Endodermal cell (in vitro differentiated cells): Measurements from ENCODE around the gene ENOSF1. TPM values are rescaled to one million over a fixed set of nuclear protein-coding genes. Genes with fewer than 3 reads are reported as not detected.
"Not testable (repeated sequence)": the region's sequence is repeated elsewhere in the genome, so short reads cannot be mapped to it uniquely, and the experiment has no call there.

Experiments used
- DNase-seq: peaks from one replicate; pipeline ENCODE4 v3.0.0-alpha.2; 2017
- H3K27ac ChIP-seq: 2 replicates; pipeline ENCODE4 v1.5.1; 2013; ENCODE audit warnings: mild to moderate bottlenecking, low read depth, low read length, moderate library complexity
- H3K27me3 ChIP-seq: 2 replicates; pipeline ENCODE4 v1.6.1; 2013; ENCODE audit warnings: mild to moderate bottlenecking, low read length, moderate library complexity; ENCODE audit not compliant: insufficient read depth, control insufficient read depth, poor library complexity, severe bottlenecking
- H3K36me3 ChIP-seq: 2 replicates; pipeline ENCODE4 v1.7.0; 2013; ENCODE audit warnings: mild to moderate bottlenecking, low read length, moderate library complexity; ENCODE audit not compliant: control insufficient read depth, insufficient read depth
- H3K4me1 ChIP-seq: one replicate; pipeline ENCODE4 v1.7.0; 2013; ENCODE audit warnings: low read length; ENCODE audit not compliant: control insufficient read depth, insufficient read depth
- H3K4me3 ChIP-seq: 2 replicates; pipeline ENCODE4 v1.5.1; 2013; ENCODE audit warnings: mild to moderate bottlenecking, low read length, moderate library complexity
- H3K9ac ChIP-seq: 2 replicates; pipeline ENCODE4 v1.6.1; 2013; ENCODE audit warnings: mild to moderate bottlenecking, low read length, moderate library complexity; ENCODE audit not compliant: poor library complexity, severe bottlenecking; ENCODE audit errors: extremely low read depth
- H3K9me3 ChIP-seq: 2 replicates; pipeline ENCODE4 v1.6.1; 2013; ENCODE audit warnings: mild to moderate bottlenecking, low read length, moderate library complexity; ENCODE audit not compliant: control insufficient read depth
- H3K27ac Mint-ChIP-seq: 2 replicates; pipeline ENCODE4 v1.8.0; 2020; ENCODE audit warnings: mixed read lengths
- H3K27me3 Mint-ChIP-seq: 2 replicates; pipeline ENCODE4 v1.8.0; 2021; ENCODE audit warnings: mild to moderate bottlenecking, mixed read lengths; ENCODE audit not compliant: insufficient read depth
- H3K36me3 Mint-ChIP-seq: 2 replicates; pipeline ENCODE4 v1.8.0; 2020; ENCODE audit warnings: low read depth, mixed read lengths
- H3K4me1 Mint-ChIP-seq: 2 replicates; pipeline ENCODE4 v1.8.0; 2020; ENCODE audit warnings: mixed read lengths
- H3K4me3 Mint-ChIP-seq: 2 replicates; pipeline ENCODE4 v1.8.0; 2020; ENCODE audit warnings: mild to moderate bottlenecking, moderate library complexity, mixed read lengths
- H3K9me3 Mint-ChIP-seq: 2 replicates; pipeline ENCODE4 v1.8.0; 2020; ENCODE audit warnings: mild to moderate bottlenecking, mixed read lengths
- WGBS, 2 experiments: methylation state at CpG; one replicate each; pipeline versions ENCODE4 v1.1.5 to v1.1.7; 2013; ENCODE audit warnings: missing lambda C conversion rate in 2 of 2, mixed read lengths in 1 of 2; ENCODE audit not compliant: insufficient coverage in 1 of 2, insufficient read length in 1 of 2; 5-methylcytosine and 5-hydroxymethylcytosine counted together
- total RNA-seq, 2 donors: library from RNA; stranded (reverse); fragmentation: NEBNext Ultra II Directional in 1 of 2; extraction: Animal tissue kit (Norgen Biotek cat#: 25700) in 1 of 2; gene quantifications; 2 replicates in 1 of 2; 3 replicates in 1 of 2; pipeline ENCODE4 v1.2.1, GENCODE V29; 2021
- TF ChIP-seq, protein P1 (sequence below): fragments of 200-600 bp; sonication (generic); conservative IDR thresholded peaks from 2 replicates; pipeline ENCODE4 v1.5.0; 2021; ENCODE audit warnings: antibody characterized with exemption, mild to moderate bottlenecking

ENOSF1 gene
- total RNA-seq, 2 donors from 2014 or later, result 85.7 to 89.5 TPM

DNA sequence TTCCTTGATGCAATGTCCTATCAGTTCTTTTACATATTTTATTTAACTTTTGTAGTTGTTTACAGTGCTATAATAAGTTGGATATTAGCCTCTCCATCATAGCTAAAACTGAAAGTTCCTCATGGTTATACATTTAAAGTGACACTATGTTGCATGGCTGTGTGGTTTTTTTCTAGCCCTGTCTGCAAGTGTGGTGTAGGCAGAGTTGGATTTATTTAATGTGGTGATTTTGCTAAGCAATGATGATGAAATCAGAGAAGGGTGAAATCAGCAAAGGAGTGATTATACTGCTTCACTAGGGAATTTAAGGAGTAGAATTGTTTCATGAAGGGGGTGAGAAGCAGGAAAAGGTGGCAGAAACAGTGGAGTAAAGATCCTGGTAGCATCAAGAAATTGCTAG is 18.3 kb upstream of the ENOSF1 start:
- H3K9me3 Mint-ChIP-seq, result no peaks in the 10 kb centered on the region
- no peaks in the 10 kb centered on the region for H3K4me1 Mint-ChIP-seq
- no peak overlapping the region for H3K27ac Mint-ChIP-seq
- H3K4me1 ChIP-seq, result no peaks in the 10 kb centered on the region
- H3K9me3 ChIP-seq, result no peaks in the 10 kb centered on the region
- no peaks in the 10 kb centered on the region for H3K27me3 ChIP-seq
- peaks cover 48% of the 10 kb centered on the region for H3K36me3 ChIP-seq
- H3K4me3 ChIP-seq, result no peak overlapping the region
- H3K27me3 Mint-ChIP-seq, result no peaks in the 10 kb centered on the region
- no peak for DNase-seq
- no peak overlapping the region for H3K9ac ChIP-seq
- no peak overlapping the region for H3K27ac ChIP-seq
- TF ChIP-seq, protein P1, sequence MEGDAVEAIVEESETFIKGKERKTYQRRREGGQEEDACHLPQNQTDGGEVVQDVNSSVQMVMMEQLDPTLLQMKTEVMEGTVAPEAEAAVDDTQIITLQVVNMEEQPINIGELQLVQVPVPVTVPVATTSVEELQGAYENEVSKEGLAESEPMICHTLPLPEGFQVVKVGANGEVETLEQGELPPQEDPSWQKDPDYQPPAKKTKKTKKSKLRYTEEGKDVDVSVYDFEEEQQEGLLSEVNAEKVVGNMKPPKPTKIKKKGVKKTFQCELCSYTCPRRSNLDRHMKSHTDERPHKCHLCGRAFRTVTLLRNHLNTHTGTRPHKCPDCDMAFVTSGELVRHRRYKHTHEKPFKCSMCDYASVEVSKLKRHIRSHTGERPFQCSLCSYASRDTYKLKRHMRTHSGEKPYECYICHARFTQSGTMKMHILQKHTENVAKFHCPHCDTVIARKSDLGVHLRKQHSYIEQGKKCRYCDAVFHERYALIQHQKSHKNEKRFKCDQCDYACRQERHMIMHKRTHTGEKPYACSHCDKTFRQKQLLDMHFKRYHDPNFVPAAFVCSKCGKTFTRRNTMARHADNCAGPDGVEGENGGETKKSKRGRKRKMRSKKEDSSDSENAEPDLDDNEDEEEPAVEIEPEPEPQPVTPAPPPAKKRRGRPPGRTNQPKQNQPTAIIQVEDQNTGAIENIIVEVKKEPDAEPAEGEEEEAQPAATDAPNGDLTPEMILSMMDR, result no peak
- H3K4me3 Mint-ChIP-seq, result no peak overlapping the region
- H3K36me3 Mint-ChIP-seq, result peaks cover 50% of the 10 kb centered on the region

DNA sequence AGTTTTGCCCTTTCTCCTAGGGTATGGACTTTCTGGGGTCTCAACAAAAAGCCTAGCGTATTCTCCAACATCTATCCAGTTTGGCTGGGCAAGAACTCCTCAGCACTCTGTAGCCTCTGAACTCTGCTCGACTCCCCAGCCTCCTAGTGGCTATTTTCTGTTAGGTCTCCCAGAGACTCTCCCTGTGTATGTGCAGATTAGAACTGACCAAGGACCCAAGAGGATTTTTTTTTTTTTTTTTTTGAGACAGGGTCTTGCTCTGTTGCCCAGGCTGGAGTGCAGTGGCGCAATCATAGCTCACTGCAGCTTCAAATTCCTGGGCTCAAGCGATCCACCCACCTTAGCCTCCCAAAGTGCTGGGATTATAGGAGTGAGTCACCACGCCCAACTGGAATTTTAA is 17.7 kb upstream of the ENOSF1 start:
- not testable (repeated sequence) for H3K4me3 ChIP-seq, H3K27ac Mint-ChIP-seq, H3K9me3 Mint-ChIP-seq, H3K27me3 ChIP-seq, H3K9ac ChIP-seq, H3K4me3 Mint-ChIP-seq, H3K4me1 Mint-ChIP-seq, H3K9me3 ChIP-seq, H3K4me1 ChIP-seq, H3K27me3 Mint-ChIP-seq, H3K27ac ChIP-seq
- DNase-seq, result peak; percentile 67
- 89 to 97% methylated on average over 5 of the region's 5 CpGs for WGBS, 2 experiments
- H3K36me3 ChIP-seq, result peaks cover 42% of the 10 kb centered on the region
- TF ChIP-seq, protein P1, result peak; percentile 69
- H3K36me3 Mint-ChIP-seq, result peaks cover 44% of the 10 kb centered on the region

- Histone ChIP-seq H3K27me3 (no peaks in the 10 kb centered on the region), H3K27ac (no peak overlapping the region), H3K9me3 (no peaks in the 10 kb centered on the region), H3K36me3 (peaks cover 40% of the 10 kb centered on the region), H3K4me1 (no peaks in the 10 kb centered on the region), H3K4me3 (no peak overlapping the region), H3K9ac (no peak overlapping the region)
- Mint-ChIP-seq H3K36me3 (peaks cover 35% of the 10 kb centered on the region), H3K4me3 (no peak overlapping the region), H3K27me3 (no peaks in the 10 kb centered on the region), H3K4me1 (no peaks in the 10 kb centered on the region), H3K9me3 (no peaks in the 10 kb centered on the region), H3K27ac (no peak overlapping the region)
- no peak for DNase-seq
- 92 to 97% methylated on average over 8 to 9 of the region's 9 CpGs for whole genome bisulfite sequencing, 2 experiments
- TF ChIP-seq, protein P1, result no peak
Measured at GRCh38 chr18:725646-726045, 13.2 kb upstream of the ENOSF1 start.
